ENCODE measurements around the gene CHN1.

GRCh38 chr2:174908284-174908683 lies 96.9 kb downstream of the CHN1 start:
- TF ChIP-seq CTCF (IDR thresholded peaks at IDR 0.05) (no peak), POLR2AphosphoS5 (IDR thresholded peaks at IDR 0.05) (no peak), EP300 (IDR thresholded peaks at IDR 0.05) (no peak), POLR2A (IDR thresholded peaks at IDR 0.05) (no peak)

Data from sigmoid colon (tissue), 4 donors.